Endothelial cell of umbilical vein (primary cell): Measurements from ENCODE around the gene RASGRP4. TPM values are rescaled to one million over a fixed set of nuclear protein-coding genes. Genes with fewer than 3 reads are reported as not detected.

Experiments used
- BruUV-seq: library from RNA; stranded (reverse); fragments of 400-500 nt; replicated peaks from 2 replicates; lab custom pipeline; 2021; lab: Mats Ljungman, UMichigan
- CTCF ChIA-PET: fragments of 300-600, 350-600 bp; sonication (Branson Sonifier 250); formaldehyde crosslinking; loops from one replicate; lab custom pipeline; 2021; ENCODE audit warnings: antibody characterized with exemption, inconsistent platforms; lab: Charles Lee
- POLR2A ChIA-PET: fragments of 300-600, 350-600 bp; sonication (Branson Sonifier 250); formaldehyde crosslinking; loops from one replicate; lab custom pipeline; 2021; ENCODE audit warnings: antibody characterized with exemption, inconsistent platforms; lab: Charles Lee
- DNase-seq: peaks from one replicate; pipeline ENCODE4 v3.0.0-alpha.2; 2011; ENCODE audit warnings: low read depth, low spot score
- FAIRE-seq: peaks from 2 replicates; lab custom pipeline; 2011; peaks lifted over from hg19 to GRCh38; lab: Jason Lieb, UNC
- H2AFZ ChIP-seq: 2 replicates; pipeline ENCODE4 v1.6.0; 2012; ENCODE audit warnings: low read depth, low read length, control low read depth, inconsistent platforms
- H3K27ac ChIP-seq: 2 replicates; pipeline ENCODE4 v1.5.1; 2011; ENCODE audit warnings: low read depth, mild to moderate bottlenecking, control low read depth, low read length, moderate library complexity; ENCODE audit not compliant: insufficient read depth
- H3K27me3 ChIP-seq, 2 experiments: 2 replicates each; pipeline versions ENCODE4 v1.6.0 to v1.6.1; 2011; ENCODE audit warnings: low read length in 2 of 2, mixed read lengths in 1 of 2; ENCODE audit not compliant: control insufficient read depth in 2 of 2, insufficient read depth in 2 of 2
- H3K36me3 ChIP-seq, 2 experiments: 2 replicates in 1 of 2; 3 replicates in 1 of 2; pipeline ENCODE4 v1.5.1; 2011; ENCODE audit warnings: low read length in 2 of 2, mild to moderate bottlenecking in 1 of 2, moderate library complexity in 1 of 2; ENCODE audit not compliant: control insufficient read depth in 2 of 2, insufficient read depth in 2 of 2; ENCODE audit errors: extremely low read depth in 1 of 2
- H3K4me1 ChIP-seq: 3 replicates; pipeline ENCODE4 v1.5.1; 2011; ENCODE audit warnings: mild to moderate bottlenecking, low read length; ENCODE audit not compliant: control insufficient read depth, insufficient read depth; ENCODE audit errors: extremely low read depth
- H3K4me2 ChIP-seq: 2 replicates; pipeline ENCODE4 v1.6.1; 2011; ENCODE audit warnings: low read length, control low read depth, mixed read lengths; ENCODE audit not compliant: insufficient read depth
- H3K4me3 ChIP-seq, 3 experiments: fragments of 200-600 bp in 1 of 3; sonication (generic), shearing (Covaris generic) in 1 of 3; replicated peaks in 1 of 3; 2 replicates each; pipeline ENCODE4 v1.5.1; 2011 to 2016; ENCODE audit warnings: control low read depth in 3 of 3, low read length in 3 of 3, mild to moderate bottlenecking in 2 of 3, inconsistent platforms in 1 of 3, low read depth in 1 of 3, moderate library complexity in 1 of 3; ENCODE audit not compliant: insufficient read depth in 1 of 3
- H3K79me2 ChIP-seq: 2 replicates; pipeline ENCODE4 v1.6.0; 2012; ENCODE audit warnings: low read length, inconsistent platforms; ENCODE audit not compliant: control insufficient read depth, insufficient read depth
- H3K9ac ChIP-seq: replicated peaks from 2 replicates; pipeline ENCODE3; 2011; ENCODE audit warnings: low read length, control low read depth; ENCODE audit not compliant: insufficient read depth; ENCODE audit errors: extremely low read depth
- H3K9me1 ChIP-seq: replicated peaks from 3 replicates; pipeline ENCODE4 v1.6.0; 2011; ENCODE audit warnings: mild to moderate bottlenecking, low read length; ENCODE audit not compliant: control insufficient read depth, insufficient read depth; ENCODE audit errors: extremely low read depth
- H3K9me3 ChIP-seq: replicated peaks from 2 replicates; pipeline ENCODE4 v1.5.1; 2012; ENCODE audit warnings: low read length, inconsistent platforms; ENCODE audit not compliant: control insufficient read depth, insufficient read depth
- H4K20me1 ChIP-seq: replicated peaks from 2 replicates; pipeline ENCODE3; 2011; ENCODE audit warnings: mild to moderate bottlenecking, low read length; ENCODE audit not compliant: control insufficient read depth, insufficient read depth; ENCODE audit errors: extremely low read depth
- CTCF ChIP-seq, 2 donors: IDR thresholded peaks; 1 replicate in 1 of 2; 2 replicates in 1 of 2; pipeline ENCODE4 v1.5.1; 2011; ENCODE audit warnings: low read length in 2 of 2, mild to moderate bottlenecking in 2 of 2, moderate library complexity in 2 of 2, control low read depth in 1 of 2, inconsistent platforms in 1 of 2, low read depth in 1 of 2; ENCODE audit not compliant: insufficient read depth in 1 of 2; ENCODE audit errors: extremely low read depth in 1 of 2
- EZH2 ChIP-seq: IDR thresholded peaks from 2 replicates; pipeline ENCODE4 v1.6.1; 2012; ENCODE audit warnings: borderline replicate concordance, low read depth, mild to moderate bottlenecking, moderate library complexity, low read length, inconsistent platforms; ENCODE audit not compliant: severe bottlenecking
- GATA2 ChIP-seq: IDR thresholded peaks from 2 replicates; pipeline ENCODE4 v1.7.0; 2011; ENCODE audit warnings: low read depth, mild to moderate bottlenecking, moderate library complexity, mixed read lengths, low read length; ENCODE audit not compliant: insufficient read length, insufficient read depth
- JUN ChIP-seq: IDR thresholded peaks from 2 replicates; pipeline ENCODE4 v1.6.1; 2011; ENCODE audit warnings: borderline replicate concordance, low read depth; ENCODE audit not compliant: insufficient read length, insufficient read depth
- MYC ChIP-seq: IDR thresholded peaks from one replicate; pipeline ENCODE4 v1.6.1; 2011; ENCODE audit warnings: mild to moderate bottlenecking, low read depth, low read length
- dilution Hi-C: fragments of 300-500 bp; cut with MboI; formaldehyde crosslinking; loops from one replicate; pipeline ENCODE4 v1.15.0; 2019; ENCODE audit warnings: low sequenced_read_pairs; ENCODE audit not compliant: extremely low pct_ligation_motif_present
- intact Hi-C: fragments of 100-400 bp; cut with micrococcal nuclease; formaldehyde crosslinking; loops from one replicate; pipeline ENCODE4 v1.10.0; 2022
- polyA plus RNA-seq, 4 experiments: library from polyadenylated mRNA; depleted of rRNA in 3 of 4; stranded (reverse) in 3 of 4; unstranded in 1 of 4; fragments of >200 nt; gene quantifications; 2 replicates each; pipeline versions ENCODE4 v1.2.1 to v1.2.3, GENCODE V29; 2011 to 2012; ENCODE audit warnings: missing spikeins in 1 of 4
- total RNA-seq: library from RNA; stranded (reverse); gene quantifications from 2 replicates; pipeline ENCODE4 v1.2.3, GENCODE V29; 2021

The RASGRP4 gene
- total and polyA plus RNA-seq, 2 donors (not counting 3 experiments of a cell fraction or from before 2014, with no cell fraction given) = not detected

- no peak overlapping the region for H3K27ac ChIP-seq
- no peak overlapping the region for H3K4me3 ChIP-seq
- H3K9ac ChIP-seq = no peak overlapping the region
- H4K20me1 ChIP-seq = no peaks in the 10 kb centered on the region
- no peaks in the 10 kb centered on the region for H3K36me3 ChIP-seq
- H3K27me3 ChIP-seq = no peaks in the 10 kb centered on the region
- BruUV-seq = no TSS peak
- no peaks in the 10 kb centered on the region for H3K9me3 ChIP-seq
- H3K4me2 ChIP-seq = no peak overlapping the region
- intact Hi-C loops = no loop called here
- CTCF ChIA-PET = no interaction called here
- H3K79me2 ChIP-seq = no peaks in the 10 kb centered on the region
- FAIRE-seq = no peak
- TF ChIP-seq MYC = no peak
- no peak for TF ChIP-seq GATA2
- TF ChIP-seq EZH2 = no peak
- TF ChIP-seq JUN = no peak
- no peak for TF ChIP-seq CTCF (IDR thresholded peaks at IDR 0.05; ENCODE audit: extremely low read depth in 1 of 2, insufficient read depth in 1 of 2, low read depth in 1 of 2, low read length in 2 of 2)
- H3K4me1 ChIP-seq = no peaks in the 10 kb centered on the region
- H3K9me1 ChIP-seq = no peaks in the 10 kb centered on the region
- no peak overlapping the region for H2AFZ ChIP-seq
- POLR2A ChIA-PET = no interaction called here
- DNase-seq = no peak
- dilution Hi-C loops = no loop called here
These were observed 33.0 kb upstream of the RASGRP4 start for GRCh38 chr19:38458991-38459390.
